Measurements from ENCODE around the gene ARMH1.
"Not testable (repeated sequence)": the region's sequence is repeated elsewhere in the genome, so short reads cannot be mapped to it uniquely, and the experiment has no call there.

ARMH1 gene

GRCh38 chr1:44645476-44646244 is 28.9 kb upstream of the ARMH1 start:
- FAIRE-seq = no peak

- no peak for FAIRE-seq
Measured at GRCh38 chr1:44646261-44647110, 28.0 kb upstream of the ARMH1 start.

- no peak for FAIRE-seq
Measured at GRCh38 chr1:44647896-44648295, 26.6 kb upstream of the ARMH1 start.

GRCh38 chr1:44648529-44649250 is 25.8 kb upstream of the ARMH1 start:
- FAIRE-seq = no peak

GRCh38 chr1:44649788-44650158 is 24.7 kb upstream of the ARMH1 start:
- FAIRE-seq = no peak

- no peak for FAIRE-seq
Measured at GRCh38 chr1:44650159-44650831, 24.2 kb upstream of the ARMH1 start.

- no peak for FAIRE-seq
Measured at GRCh38 chr1:44651069-44651468, 23.4 kb upstream of the ARMH1 start.

GRCh38 chr1:44652445-44653106 is 21.9 kb upstream of the ARMH1 start:
- FAIRE-seq = no peak

GRCh38 chr1:44653107-44653964 is 21.2 kb upstream of the ARMH1 start:
- no peak for FAIRE-seq

GRCh38 chr1:44654621-44655187 is 19.8 kb upstream of the ARMH1 start:
- no peak for FAIRE-seq

- no peak for FAIRE-seq
Measured at GRCh38 chr1:44655609-44656008, 18.9 kb upstream of the ARMH1 start.

- FAIRE-seq = no peak
Measured at GRCh38 chr1:44659566-44659965, 14.9 kb upstream of the ARMH1 start.

GRCh38 chr1:44660176-44660575 is 14.3 kb upstream of the ARMH1 start:
- FAIRE-seq = no peak

- no peak for FAIRE-seq
Measured at GRCh38 chr1:44661781-44662682, 12.5 kb upstream of the ARMH1 start.

- no peak for FAIRE-seq
Measured at GRCh38 chr1:44662683-44663030, 11.9 kb upstream of the ARMH1 start.

- FAIRE-seq = no peak
Measured at GRCh38 chr1:44663417-44663816, 11.1 kb upstream of the ARMH1 start.

GRCh38 chr1:44664730-44665370 is 9.7 kb upstream of the ARMH1 start:
- no peak for FAIRE-seq

GRCh38 chr1:44666719-44667118 is 7.8 kb upstream of the ARMH1 start:
- FAIRE-seq = not testable (repeated sequence)

Data from colon (tissue), 2 donors.